GM10266 (cell line): ENCODE data around the gene SCN5A.

Experiments used
- DNase-seq: peaks from one replicate; pipeline ENCODE4 v3.0.0; 2012; ENCODE audit errors: extremely low spot score
- CTCF ChIP-seq: IDR thresholded peaks from 2 replicates; pipeline ENCODE4 v1.5.1; 2012; ENCODE audit warnings: mild to moderate bottlenecking, low read depth; ENCODE audit not compliant: control insufficient read depth, insufficient read depth; ENCODE audit errors: missing control alignments

SCN5A gene

GRCh38 chr3:38542401-38543298, 106.8 kb downstream of the SCN5A start:
- TF ChIP-seq CTCF: no peak
- no peak for DNase-seq

- no peak for DNase-seq
- TF ChIP-seq CTCF: no peak
Observed at GRCh38 chr3:38541806-38542205, 107.7 kb downstream of the SCN5A start.

- no peak for TF ChIP-seq CTCF
- DNase-seq: no peak
Observed at GRCh38 chr3:38538773-38539353, 110.6 kb downstream of the SCN5A start.

GRCh38 chr3:38536671-38537070, 112.8 kb downstream of the SCN5A start:
- TF ChIP-seq CTCF: no peak
- DNase-seq: no peak

- DNase-seq: no peak
- no peak for TF ChIP-seq CTCF
Observed at GRCh38 chr3:38534604-38535003, 114.9 kb downstream of the SCN5A start.

- TF ChIP-seq CTCF: no peak
- no peak for DNase-seq
Observed at GRCh38 chr3:38534180-38534579, 115.3 kb downstream of the SCN5A start.
